Measurements from ENCODE around the gene ODC1. TPM values are rescaled to one million over a fixed set of nuclear protein-coding genes. Genes with fewer than 3 reads are reported as not detected.

Gene ODC1
- polyA plus RNA-seq, 3 donors from 2014 or later, result 31.6 to 62.3 (median 59.0) TPM

DNA sequence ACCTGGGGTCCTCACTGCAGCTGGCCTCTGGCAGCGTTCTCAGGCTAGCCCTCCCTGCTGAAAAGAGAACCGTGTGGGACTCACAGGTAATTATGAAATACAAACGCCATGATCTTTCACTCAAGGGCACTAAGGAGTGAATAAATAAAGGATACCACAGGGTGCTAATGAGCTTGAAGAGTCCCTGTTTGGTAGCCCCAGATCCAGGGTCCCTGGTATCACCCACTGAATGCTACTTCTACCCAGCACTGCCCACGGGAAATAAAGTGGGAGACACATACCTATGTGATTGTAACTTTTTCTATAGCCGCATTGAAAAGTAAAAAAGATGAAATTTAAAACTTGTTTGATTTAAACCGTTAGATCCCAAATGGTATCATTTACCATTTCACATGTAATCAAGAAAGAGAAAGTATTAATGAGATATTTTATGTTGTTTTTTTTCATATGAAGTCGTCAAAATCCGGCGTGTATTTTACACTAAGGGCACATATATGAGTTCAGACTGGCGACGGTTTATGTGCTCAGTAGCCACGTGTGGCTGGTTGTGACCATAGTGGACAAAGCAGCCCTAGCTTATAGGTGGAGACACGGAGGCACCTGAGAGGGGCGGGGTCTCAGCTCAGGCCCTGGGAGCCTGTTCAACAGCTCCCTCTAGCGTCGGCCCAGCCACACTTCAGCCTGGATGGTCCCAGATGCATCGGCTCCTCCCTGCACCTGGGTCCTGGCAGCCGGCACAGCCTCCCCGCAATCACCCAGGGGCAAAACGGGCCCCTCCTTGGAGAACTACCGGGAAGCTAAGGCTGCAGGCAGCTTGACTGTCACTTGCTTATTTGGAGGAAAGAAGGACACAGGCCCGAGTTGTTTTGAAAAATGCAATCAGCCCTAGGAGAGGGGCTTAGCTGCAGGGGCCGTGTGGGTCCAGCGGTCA is 39.2 kb downstream of the ODC1 start:
- peak overlapping the region; percentile 83 to 98 (median 92) for H3K27ac Mint-ChIP-seq

DNA sequence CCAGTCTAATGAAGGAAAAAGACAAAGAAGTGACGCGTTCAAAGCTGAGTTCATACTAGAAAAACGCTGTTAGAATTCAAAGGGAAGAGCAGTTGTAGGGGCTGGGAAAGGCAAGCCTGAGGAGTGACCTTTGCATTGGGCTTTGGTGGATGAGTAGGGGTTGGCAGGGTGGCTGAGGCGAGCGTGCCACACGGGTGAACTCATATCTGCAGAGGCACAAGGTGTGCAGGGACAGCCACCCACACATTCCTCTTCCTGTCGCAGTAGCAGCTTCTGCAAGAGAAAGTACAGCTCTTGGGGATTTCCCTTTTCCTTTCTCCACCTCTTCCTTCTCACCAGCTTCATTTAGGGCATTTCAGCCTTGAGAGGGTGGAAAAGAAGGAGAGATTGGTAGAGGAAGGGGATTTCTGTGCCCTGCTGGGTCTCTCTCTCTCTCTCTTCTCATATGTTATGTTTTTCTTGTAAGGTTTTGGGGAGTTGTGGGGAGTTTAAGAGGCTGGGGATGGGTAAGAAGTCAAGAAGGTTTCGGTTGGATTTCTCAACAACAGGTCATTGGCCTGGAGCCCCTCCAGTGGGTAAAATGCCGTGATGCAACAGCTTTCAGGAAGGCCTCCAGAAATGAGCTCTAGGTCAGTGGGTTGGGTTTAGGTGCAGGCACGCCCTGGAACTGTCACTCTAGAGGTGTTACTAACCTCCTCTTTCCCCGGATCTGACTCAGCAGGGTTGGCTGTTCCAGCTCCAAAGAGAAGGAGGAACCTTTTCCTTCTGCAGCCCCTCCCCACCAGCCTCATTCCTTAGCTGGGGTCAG is 40.1 kb downstream of the ODC1 start:
- peaks cover 4 to 12% (median 10%) of the 10 kb centered on the region in 3 donors for H3K36me3 Mint-ChIP-seq
- peaks cover 31 to 34% of the 10 kb centered on the region in 2 donors for H3K4me1 Mint-ChIP-seq
- peak; percentile 65 to 69 (median 68) for DNase-seq
- no peaks in the 10 kb centered on the region for H3K9me3 Mint-ChIP-seq
- peaks cover 4% of the 10 kb centered on the region in 3 donors for H3K27me3 Mint-ChIP-seq (ENCODE audit: low read depth in 3 of 3)
- peak overlapping the region; percentile 83 to 98 (median 92) for H3K27ac Mint-ChIP-seq
- H3K4me3 Mint-ChIP-seq, result peak overlapping the region; percentile 79 to 92 (median 91)

More for the DNA sequence above, 39.2 kb downstream of the ODC1 start:
- peaks cover 4% of the 10 kb centered on the region in 3 donors for H3K27me3 Mint-ChIP-seq (ENCODE audit: low read depth in 3 of 3)
- peaks cover under 1 to 9% (median 7%) of the 10 kb centered on the region in 3 donors for H3K36me3 Mint-ChIP-seq
- peak; percentile 75 to 81 (median 81) for DNase-seq
- H3K4me1 Mint-ChIP-seq, result peaks cover 31 to 33% of the 10 kb centered on the region in 2 donors
- H3K4me3 Mint-ChIP-seq, result peak overlapping the region; percentile 79 to 92 (median 91)
- H3K9me3 Mint-ChIP-seq, result no peaks in the 10 kb centered on the region

- Mint-ChIP-seq H3K27me3 (ENCODE audit: low read depth in 3 of 3) (peaks cover 4% of the 10 kb centered on the region in 3 donors), H3K4me1 (peaks cover 37 to 38% of the 10 kb centered on the region in 2 donors), H3K36me3 (peaks cover 4 to 11% (median 7%) of the 10 kb centered on the region in 3 donors), H3K9me3 (no peaks in the 10 kb centered on the region), H3K27ac (peak overlapping the region; percentile 83 to 98 (median 92)), H3K4me3 (peak overlapping the region; percentile 79 to 92 (median 91))
- no peak for DNase-seq
Observed at GRCh38 chr2:10407432-10407831, 40.7 kb downstream of the ODC1 start.

- no peak for DNase-seq
- Mint-ChIP-seq H3K27me3 (ENCODE audit: low read depth in 3 of 3) (peaks cover 4 to 10% (median 4%) of the 10 kb centered on the region in 3 donors), H3K4me3 (peak overlapping the region in 1 of 5 donors; percentile 2), H3K9me3 (no peaks in the 10 kb centered on the region), H3K36me3 (peaks cover 4 to 9% (median 7%) of the 10 kb centered on the region in 3 donors), H3K27ac (peak overlapping the region in 2 of 6 donors; percentile 22 to 34), H3K4me1 (peaks cover 42 to 44% of the 10 kb centered on the region in 2 donors)
Observed at GRCh38 chr2:10406491-10407188, 41.5 kb downstream of the ODC1 start.

DNA sequence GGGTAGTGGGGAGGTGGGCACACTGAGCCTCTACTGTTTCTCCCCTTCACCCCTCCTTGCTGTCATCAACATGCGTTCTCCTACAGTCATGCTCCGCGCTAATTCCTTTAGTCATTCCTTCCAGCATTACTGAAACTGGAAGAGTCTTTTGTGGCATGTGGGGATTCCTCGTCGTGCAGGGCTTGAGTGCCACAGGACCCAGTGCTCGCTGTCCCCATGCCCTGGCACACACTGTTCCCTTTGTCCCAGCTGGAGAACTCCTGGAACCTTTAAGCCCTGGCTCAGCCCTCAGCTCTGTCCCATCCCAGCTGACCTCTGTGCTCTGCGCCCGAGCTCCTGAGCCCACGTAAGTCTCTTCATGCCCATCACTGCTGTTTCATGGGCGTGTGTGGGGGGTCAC is 42.1 kb downstream of the ODC1 start:
- Mint-ChIP-seq H3K9me3 (no peaks in the 10 kb centered on the region), H3K27me3 (ENCODE audit: low read depth in 3 of 3) (peaks cover 7 to 12% (median 9%) of the 10 kb centered on the region in 3 donors), H3K36me3 (peaks cover 4 to 9% (median 7%) of the 10 kb centered on the region in 3 donors), H3K27ac (no peak overlapping the region), H3K4me3 (no peak overlapping the region), H3K4me1 (peaks cover 48 to 51% of the 10 kb centered on the region in 2 donors)
- no peak for DNase-seq

GRCh38 chr2:10405448-10405847 is 42.7 kb downstream of the ODC1 start:
- H3K9me3 Mint-ChIP-seq, result no peaks in the 10 kb centered on the region
- peaks cover 54 to 55% of the 10 kb centered on the region in 2 donors for H3K4me1 Mint-ChIP-seq
- H3K27ac Mint-ChIP-seq, result no peak overlapping the region
- peaks cover 13 to 18% (median 14%) of the 10 kb centered on the region in 3 donors for H3K27me3 Mint-ChIP-seq (ENCODE audit: low read depth in 3 of 3)
- no peak for DNase-seq
- H3K36me3 Mint-ChIP-seq, result peaks cover 4 to 9% (median 7%) of the 10 kb centered on the region in 3 donors
- H3K4me3 Mint-ChIP-seq, result no peak overlapping the region

DNA sequence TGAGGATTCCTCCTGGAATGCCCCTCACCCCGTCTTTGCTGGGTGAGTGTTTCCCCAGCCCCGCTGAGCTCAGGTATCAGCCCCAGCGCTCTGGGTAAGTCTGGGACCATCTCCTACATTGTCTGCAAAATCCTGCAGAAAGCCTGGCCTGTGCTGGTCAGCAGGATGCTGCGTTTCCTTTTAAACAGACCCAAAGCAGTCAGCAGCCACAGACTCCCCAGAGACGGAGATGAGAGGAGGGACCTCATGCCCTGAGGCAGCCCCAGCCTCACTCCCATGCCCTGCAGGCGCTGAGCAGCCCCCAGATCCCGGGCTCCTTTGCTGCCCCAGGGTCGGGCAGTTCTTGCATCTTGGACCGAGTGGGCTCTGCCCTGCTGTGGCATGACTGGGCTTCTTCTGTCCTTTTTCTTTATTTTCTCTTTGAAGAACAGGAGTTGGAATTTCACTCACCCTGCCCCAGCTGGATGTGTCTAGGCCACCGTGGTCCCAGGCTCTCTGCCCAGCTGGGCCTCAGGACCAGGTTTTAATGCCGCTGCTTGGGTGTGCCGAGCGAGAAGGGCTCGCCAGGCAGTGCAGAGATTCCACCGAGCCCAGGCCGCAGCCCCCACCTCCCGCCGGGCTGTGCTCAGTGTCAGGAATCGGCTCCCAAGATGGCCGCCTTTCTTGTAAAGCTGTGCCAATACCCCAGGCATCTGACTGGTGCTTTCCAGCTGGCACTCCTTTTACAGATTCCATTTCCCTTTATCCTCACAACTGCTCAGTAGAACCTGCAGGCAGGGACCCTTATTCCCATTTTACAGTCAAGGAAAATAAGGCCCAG is 43.6 kb downstream of the ODC1 start:
- no peak for DNase-seq
- Mint-ChIP-seq H3K4me1 (peaks cover 63% of the 10 kb centered on the region in 2 donors), H3K36me3 (peaks cover 4 to 9% (median 7%) of the 10 kb centered on the region in 3 donors), H3K27me3 (ENCODE audit: low read depth in 3 of 3) (peaks cover 22 to 27% (median 23%) of the 10 kb centered on the region in 3 donors), H3K27ac (no peak overlapping the region), H3K9me3 (peaks cover 0 to 4% (median 0%) of the 10 kb centered on the region in 6 donors), H3K4me3 (no peak overlapping the region)

DNA sequence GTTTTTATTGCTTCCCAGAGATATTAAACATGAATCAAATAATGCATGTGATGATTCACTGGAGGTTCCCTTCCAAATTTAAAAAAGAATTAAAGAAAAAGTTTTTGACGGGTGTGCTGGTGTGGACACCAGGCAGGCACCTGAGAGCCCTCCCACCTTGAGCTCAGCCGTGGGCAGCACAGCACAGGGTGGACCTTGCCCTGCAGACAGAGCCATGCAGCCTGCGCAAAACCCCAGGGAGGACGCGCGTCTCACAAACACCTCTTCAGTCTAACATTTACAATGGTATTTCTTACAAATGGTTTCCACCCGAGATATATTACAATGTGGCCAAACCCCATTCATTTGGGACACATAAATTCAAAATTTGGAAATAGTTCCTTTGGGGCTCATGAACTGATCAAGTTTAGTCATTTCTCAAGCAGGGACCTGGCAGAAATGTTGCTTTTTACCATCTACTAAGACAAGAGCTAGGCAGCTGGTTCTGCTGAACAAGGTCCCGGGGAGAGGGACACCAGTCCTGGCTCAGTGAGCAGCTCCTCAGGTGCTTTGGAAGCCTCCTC is 45.4 kb downstream of the ODC1 start:
- Mint-ChIP-seq H3K27me3 (ENCODE audit: low read depth in 3 of 3) (peaks cover 35 to 40% (median 37%) of the 10 kb centered on the region in 3 donors), H3K27ac (no peak overlapping the region), H3K36me3 (peaks cover 4 to 11% (median 7%) of the 10 kb centered on the region in 3 donors), H3K4me3 (no peak overlapping the region), H3K4me1 (peaks cover 52 to 57% of the 10 kb centered on the region in 2 donors), H3K9me3 (peaks cover 0 to 4% (median 2%) of the 10 kb centered on the region in 6 donors)
- no peak for DNase-seq

DNA sequence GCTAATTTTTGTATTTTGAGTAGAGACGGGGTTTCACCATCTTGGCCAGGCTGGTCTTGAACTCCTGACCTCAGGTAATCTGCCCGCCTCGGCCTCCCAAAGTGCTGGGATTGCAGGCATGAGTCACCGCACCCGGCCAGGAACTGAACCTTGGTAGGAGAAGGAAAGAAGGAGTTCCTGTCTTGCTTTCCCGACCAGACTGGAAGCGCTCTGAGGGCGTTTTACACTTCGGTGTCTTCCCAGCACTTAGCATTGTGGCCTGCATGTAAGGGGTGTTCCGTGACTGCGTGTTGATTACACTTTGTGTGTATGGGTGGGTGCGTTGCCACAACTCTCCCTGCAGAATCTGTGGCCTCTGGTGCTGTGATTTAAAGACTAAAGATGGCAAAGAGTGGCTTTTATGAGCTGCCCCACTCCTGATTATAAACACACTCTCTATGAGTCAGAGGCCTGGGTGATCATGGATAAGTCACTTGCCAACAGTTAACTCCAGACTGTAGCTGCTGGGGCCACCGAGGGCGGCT is 46.0 kb downstream of the ODC1 start:
- H3K4me3 Mint-ChIP-seq, result peak overlapping the region in 2 of 5 donors; percentile 10 to 44
- H3K4me1 Mint-ChIP-seq, result peaks cover 46 to 51% of the 10 kb centered on the region in 2 donors
- H3K27ac Mint-ChIP-seq, result no peak overlapping the region

DNA sequence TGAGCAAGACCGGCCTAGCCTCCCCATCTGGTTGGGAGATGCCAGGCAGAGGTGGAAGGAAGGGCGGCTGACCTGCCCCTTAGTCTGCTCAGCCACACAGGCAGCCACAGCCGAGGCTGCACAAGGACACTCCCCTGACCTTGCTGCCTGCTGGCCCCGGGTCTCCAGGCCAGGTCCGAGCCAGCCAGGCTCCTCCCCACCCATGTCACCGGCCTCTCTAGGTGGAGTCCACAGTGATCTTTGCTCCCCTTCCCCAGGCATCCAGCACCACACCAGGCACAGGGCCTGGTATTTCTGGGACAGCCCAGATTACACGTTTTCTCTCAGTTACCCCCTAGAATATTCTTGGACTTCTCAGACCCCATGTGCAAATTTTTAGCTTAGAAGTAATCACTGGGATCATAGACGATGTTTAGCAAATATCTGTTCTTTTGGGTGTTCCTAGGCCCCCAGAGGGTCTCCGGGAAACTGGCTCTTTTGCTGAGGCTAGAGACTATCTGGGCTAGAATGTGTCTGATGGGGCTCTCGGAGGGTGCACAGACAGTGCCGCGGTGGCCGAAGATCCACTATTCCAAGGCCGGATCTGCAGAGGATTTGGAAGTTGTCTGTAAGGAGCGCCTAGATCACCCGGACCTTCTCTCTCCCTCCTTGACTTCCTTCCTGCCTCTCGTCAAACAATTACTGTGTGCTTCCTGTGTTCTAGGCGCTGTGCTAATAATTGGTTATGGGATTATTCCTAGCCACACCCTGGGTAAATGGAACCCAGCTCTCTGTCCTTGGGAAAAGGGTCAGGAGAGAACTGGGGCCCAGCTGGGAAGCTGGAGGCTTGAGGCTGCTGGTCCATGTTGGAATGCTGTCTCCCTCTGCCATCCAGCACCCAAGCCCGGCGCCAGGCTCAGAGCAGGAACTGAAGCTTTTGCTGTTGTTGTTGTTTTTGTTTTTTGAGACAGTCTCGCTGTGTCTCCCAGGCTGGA is 46.9 kb downstream of the ODC1 start:
- H3K4me1 Mint-ChIP-seq, result peaks cover 41 to 44% of the 10 kb centered on the region in 2 donors
- DNase-seq, result no peak

More for the DNA sequence above, 46.0 kb downstream of the ODC1 start:
- Mint-ChIP-seq H3K9me3 (peaks cover 0 to 4% (median 2%) of the 10 kb centered on the region in 6 donors), H3K27me3 (ENCODE audit: low read depth in 3 of 3) (peaks cover 31 to 43% (median 38%) of the 10 kb centered on the region in 3 donors), H3K36me3 (peaks cover 4 to 13% (median 7%) of the 10 kb centered on the region in 3 donors)
- no peak for DNase-seq

GRCh38 chr2:10400568-10400977 is 47.6 kb downstream of the ODC1 start:
- peaks cover 43 to 44% of the 10 kb centered on the region in 2 donors for H3K4me1 Mint-ChIP-seq
- H3K36me3 Mint-ChIP-seq, result peaks cover 4 to 9% (median 7%) of the 10 kb centered on the region in 3 donors
- peaks cover 33 to 50% (median 35%) of the 10 kb centered on the region in 3 donors for H3K27me3 Mint-ChIP-seq (ENCODE audit: low read depth in 3 of 3)
- DNase-seq, result peak; percentile 39 to 46 (median 43)
- peak overlapping the region; percentile 43 to 70 (median 58) for H3K4me3 Mint-ChIP-seq
- H3K27ac Mint-ChIP-seq, result peak overlapping the region in 5 of 6 donors; percentile 39 to 88 (median 81)
- peaks cover 0 to 4% (median 2%) of the 10 kb centered on the region in 6 donors for H3K9me3 Mint-ChIP-seq

More for the DNA sequence above, 46.9 kb downstream of the ODC1 start:
- Mint-ChIP-seq H3K36me3 (peaks cover 4 to 13% (median 7%) of the 10 kb centered on the region in 3 donors), H3K27ac (peak overlapping the region in 4 of 6 donors; percentile 46 to 88 (median 70)), H3K9me3 (peaks cover 0 to 4% (median 2%) of the 10 kb centered on the region in 6 donors), H3K27me3 (ENCODE audit: low read depth in 3 of 3) (peaks cover 31 to 45% (median 35%) of the 10 kb centered on the region in 3 donors), H3K4me3 (peak overlapping the region; percentile 43 to 70 (median 58))

Data from immature natural killer cell (primary cell).